Panc1 (cell line): ENCODE results near the gene MLLT10. TPM values are rescaled to one million over a fixed set of nuclear protein-coding genes. Genes with fewer than 3 reads are reported as not detected.

Experiments
- ATAC-seq: fragments of 200-7000 bp; cut with Tn5 transposase; 2 replicates; pipeline ENCODE4 v1.9.1; 2020; ENCODE audit warnings: mild to moderate bottlenecking, moderate library complexity
- BruUV-seq: library from RNA; stranded (reverse); fragments of 400-500 nt; replicated peaks from 2 replicates; lab custom pipeline; 2021; lab: Mats Ljungman, UMichigan
- CTCF ChIA-PET: fragments of 300-600 bp; sonication (Branson Sonifier 250); formaldehyde crosslinking; loops from one replicate; lab custom pipeline; 2022; ENCODE audit warnings: antibody characterized with exemption; lab: Charles Lee
- POLR2A ChIA-PET: fragments of 300-600 bp; sonication (Branson Sonifier 250); formaldehyde crosslinking; loops from one replicate; lab custom pipeline; 2022; ENCODE audit warnings: antibody characterized with exemption; lab: Charles Lee
- DNase-seq: peaks from one replicate; pipeline ENCODE4 v3.0.0-alpha.2; 2010; ENCODE audit warnings: low read depth, low spot score
- H3K27ac ChIP-seq: 2 replicates; pipeline ENCODE4 v1.5.1; 2011; ENCODE audit warnings: mild to moderate bottlenecking, low read length, inconsistent platforms
- H3K27me3 ChIP-seq: fragments of 200-500 bp; sonication (Bioruptor generic); 2 replicates; pipeline ENCODE4 v1.6.0; 2014; ENCODE audit warnings: low read length, inconsistent platforms; ENCODE audit not compliant: control insufficient read depth, insufficient read depth
- H3K36me3 ChIP-seq: fragments of 200-500 bp; sonication (Bioruptor generic); 2 replicates; pipeline ENCODE4 v1.5.1; 2014; ENCODE audit warnings: inconsistent platforms, mild to moderate bottlenecking, low read length, moderate library complexity; ENCODE audit not compliant: control insufficient read depth, insufficient read depth
- H3K4me1 ChIP-seq: 2 replicates; pipeline ENCODE4 v1.5.1; 2011; ENCODE audit warnings: inconsistent platforms, mild to moderate bottlenecking, low read length, moderate library complexity; ENCODE audit not compliant: control insufficient read depth, insufficient read depth
- H3K4me3 ChIP-seq, 2 experiments: 2 replicates each; pipeline ENCODE4 v1.5.1; 2011 to 2012; ENCODE audit warnings: low read depth in 2 of 2, low read length in 2 of 2, mild to moderate bottlenecking in 2 of 2, inconsistent platforms in 1 of 2, moderate library complexity in 1 of 2
- H3K9me3 ChIP-seq: fragments of 200-500 bp; sonication (Bioruptor generic); 2 replicates; pipeline ENCODE4 v1.5.1; 2014; ENCODE audit warnings: low read depth, mild to moderate bottlenecking, inconsistent platforms, low read length, moderate library complexity; ENCODE audit not compliant: control insufficient read depth, insufficient read depth
- POLR2AphosphoS5 ChIP-seq: IDR thresholded peaks from 2 replicates; pipeline ENCODE4 v1.6.1; 2012; ENCODE audit warnings: mild to moderate bottlenecking, low read depth, low read length, moderate library complexity
- SIN3A ChIP-seq: IDR thresholded peaks from 2 replicates; pipeline ENCODE4 v1.6.1; 2012; ENCODE audit warnings: low read depth, mild to moderate bottlenecking, low read length, moderate library complexity, borderline replicate concordance; ENCODE audit not compliant: insufficient read depth
- TCF7L2 ChIP-seq: IDR thresholded peaks from 2 replicates; pipeline ENCODE4 v1.6.1; 2011; ENCODE audit warnings: mild to moderate bottlenecking, low read depth, low read length, inconsistent platforms
- in situ Hi-C: cut with HindIII; loops from 2 replicates; pipeline ENCODE4 v1.10.0; 2016; ENCODE audit warnings: low sequenced_read_pairs, low pct_unique_long_range_greater_than_20kb
- intact Hi-C: fragments of 100-400 bp; cut with micrococcal nuclease; formaldehyde crosslinking; loops from one replicate; pipeline ENCODE4 v1.10.0; 2022; ENCODE audit not compliant: unreplicated experiment
- total RNA-seq: library from RNA; stranded (reverse); gene quantifications from one replicate; pipeline ENCODE4 v1.2.1, GENCODE V29; 2021; ENCODE audit not compliant: unreplicated experiment
- TF ChIP-seq, protein P1 (sequence below): fragments of 450-650 bp; IDR thresholded peaks from 2 replicates; pipeline ENCODE4 v1.5.1; 2017; ENCODE audit warnings: mild to moderate bottlenecking
- TF ChIP-seq, protein P2 (sequence below), 2 experiments: IDR thresholded peaks; 2 replicates each; pipeline ENCODE4 v1.6.1; 2011 to 2012; ENCODE audit warnings: low read depth in 2 of 2, control low read depth in 1 of 2, low read length in 1 of 2, mild to moderate bottlenecking in 1 of 2, moderate library complexity in 1 of 2; ENCODE audit not compliant: insufficient read depth in 1 of 2

The MLLT10 gene
- total RNA-seq, 1 experiment from 2014 or later: 33.4 TPM

- in situ Hi-C loops: no loop called here
- ChIA-PET POLR2A (interaction anchor here (0.6 to 1.1 kb wide), 6 partner anchors 8 to 277 kb away, joined by 4 to 17 read pairs (median 6); no protein-coding TSS in a partner anchor), CTCF (no interaction called here)
- 0 out of 2 replicates have a peak, but pooled peaks have one; percentile 17 for ATAC-seq
- peak overlapping the region; percentile 96 for H3K27ac ChIP-seq
- TF ChIP-seq POLR2AphosphoS5 (0 out of 2 replicates have a peak, but pooled peaks have one; percentile 5), SIN3A (0 out of 2 replicates have a peak, but pooled peaks have one; percentile 10)
- TF ChIP-seq, protein P1, sequence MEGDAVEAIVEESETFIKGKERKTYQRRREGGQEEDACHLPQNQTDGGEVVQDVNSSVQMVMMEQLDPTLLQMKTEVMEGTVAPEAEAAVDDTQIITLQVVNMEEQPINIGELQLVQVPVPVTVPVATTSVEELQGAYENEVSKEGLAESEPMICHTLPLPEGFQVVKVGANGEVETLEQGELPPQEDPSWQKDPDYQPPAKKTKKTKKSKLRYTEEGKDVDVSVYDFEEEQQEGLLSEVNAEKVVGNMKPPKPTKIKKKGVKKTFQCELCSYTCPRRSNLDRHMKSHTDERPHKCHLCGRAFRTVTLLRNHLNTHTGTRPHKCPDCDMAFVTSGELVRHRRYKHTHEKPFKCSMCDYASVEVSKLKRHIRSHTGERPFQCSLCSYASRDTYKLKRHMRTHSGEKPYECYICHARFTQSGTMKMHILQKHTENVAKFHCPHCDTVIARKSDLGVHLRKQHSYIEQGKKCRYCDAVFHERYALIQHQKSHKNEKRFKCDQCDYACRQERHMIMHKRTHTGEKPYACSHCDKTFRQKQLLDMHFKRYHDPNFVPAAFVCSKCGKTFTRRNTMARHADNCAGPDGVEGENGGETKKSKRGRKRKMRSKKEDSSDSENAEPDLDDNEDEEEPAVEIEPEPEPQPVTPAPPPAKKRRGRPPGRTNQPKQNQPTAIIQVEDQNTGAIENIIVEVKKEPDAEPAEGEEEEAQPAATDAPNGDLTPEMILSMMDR: no peak
- TF ChIP-seq, protein P2, sequence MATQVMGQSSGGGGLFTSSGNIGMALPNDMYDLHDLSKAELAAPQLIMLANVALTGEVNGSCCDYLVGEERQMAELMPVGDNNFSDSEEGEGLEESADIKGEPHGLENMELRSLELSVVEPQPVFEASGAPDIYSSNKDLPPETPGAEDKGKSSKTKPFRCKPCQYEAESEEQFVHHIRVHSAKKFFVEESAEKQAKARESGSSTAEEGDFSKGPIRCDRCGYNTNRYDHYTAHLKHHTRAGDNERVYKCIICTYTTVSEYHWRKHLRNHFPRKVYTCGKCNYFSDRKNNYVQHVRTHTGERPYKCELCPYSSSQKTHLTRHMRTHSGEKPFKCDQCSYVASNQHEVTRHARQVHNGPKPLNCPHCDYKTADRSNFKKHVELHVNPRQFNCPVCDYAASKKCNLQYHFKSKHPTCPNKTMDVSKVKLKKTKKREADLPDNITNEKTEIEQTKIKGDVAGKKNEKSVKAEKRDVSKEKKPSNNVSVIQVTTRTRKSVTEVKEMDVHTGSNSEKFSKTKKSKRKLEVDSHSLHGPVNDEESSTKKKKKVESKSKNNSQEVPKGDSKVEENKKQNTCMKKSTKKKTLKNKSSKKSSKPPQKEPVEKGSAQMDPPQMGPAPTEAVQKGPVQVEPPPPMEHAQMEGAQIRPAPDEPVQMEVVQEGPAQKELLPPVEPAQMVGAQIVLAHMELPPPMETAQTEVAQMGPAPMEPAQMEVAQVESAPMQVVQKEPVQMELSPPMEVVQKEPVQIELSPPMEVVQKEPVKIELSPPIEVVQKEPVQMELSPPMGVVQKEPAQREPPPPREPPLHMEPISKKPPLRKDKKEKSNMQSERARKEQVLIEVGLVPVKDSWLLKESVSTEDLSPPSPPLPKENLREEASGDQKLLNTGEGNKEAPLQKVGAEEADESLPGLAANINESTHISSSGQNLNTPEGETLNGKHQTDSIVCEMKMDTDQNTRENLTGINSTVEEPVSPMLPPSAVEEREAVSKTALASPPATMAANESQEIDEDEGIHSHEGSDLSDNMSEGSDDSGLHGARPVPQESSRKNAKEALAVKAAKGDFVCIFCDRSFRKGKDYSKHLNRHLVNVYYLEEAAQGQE (IDR thresholded peaks at IDR 0.05; ENCODE audit: insufficient read depth in 1 of 2, low read depth in 2 of 2, low read length in 1 of 2): no peak
- BruUV-seq: TSS peak; percentile 82
- H3K9me3 ChIP-seq: no peaks in the 10 kb centered on the region
- peaks cover 28% of the 10 kb centered on the region for H3K4me1 ChIP-seq
- no peaks in the 10 kb centered on the region for H3K36me3 ChIP-seq
- DNase-seq: no peak
- no peaks in the 10 kb centered on the region for H3K27me3 ChIP-seq
- peak overlapping the region; percentile 53 to 62 for H3K4me3 ChIP-seq
- intact Hi-C loops: no loop called here
These were observed 15.2 kb upstream of the MLLT10 start for GRCh38 chr10:21518641-21519396.

DNA sequence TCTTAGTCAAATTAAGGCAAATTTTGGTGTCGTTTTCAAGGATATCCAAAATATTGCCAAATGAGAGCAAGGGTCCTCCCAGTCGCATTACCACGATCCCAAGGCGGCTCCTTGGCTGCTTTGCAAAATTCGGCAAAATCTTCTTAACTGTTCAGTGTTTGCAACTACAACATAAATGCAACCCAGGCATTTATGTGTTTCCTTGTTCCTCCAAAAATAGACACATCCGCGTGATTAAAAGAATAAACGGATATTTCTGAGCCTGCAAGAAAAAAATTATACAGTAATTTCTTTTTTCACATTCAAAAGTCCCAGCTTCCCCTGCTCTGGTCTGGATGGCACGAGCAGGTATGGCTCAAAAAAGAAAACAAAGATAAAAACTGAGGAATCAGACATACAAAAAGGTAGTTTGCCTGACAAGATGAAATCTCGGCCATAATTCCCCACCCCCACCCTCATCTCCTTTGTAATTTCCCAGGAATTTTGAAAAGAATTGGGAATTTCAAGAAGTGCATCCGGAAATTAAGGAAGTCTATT lies 14.6 kb upstream of the MLLT10 start:
- POLR2A ChIA-PET: interaction anchor here (0.8 kb wide), 1 partner anchor 422 kb away, joined by 3 read pairs; no protein-coding TSS in a partner anchor
- H3K36me3 ChIP-seq: no peaks in the 10 kb centered on the region
- peak overlapping the region; percentile 53 to 62 for H3K4me3 ChIP-seq
- no peaks in the 10 kb centered on the region for H3K9me3 ChIP-seq
- BruUV-seq: no TSS peak
- peak overlapping the region; percentile 96 for H3K27ac ChIP-seq
- H3K27me3 ChIP-seq: no peaks in the 10 kb centered on the region
- peaks cover 32% of the 10 kb centered on the region for H3K4me1 ChIP-seq
- intact Hi-C loops: no loop called here
- in situ Hi-C loops: no loop called here
- no peak for ATAC-seq
- TF ChIP-seq, protein P2 (IDR thresholded peaks at IDR 0.05; ENCODE audit: insufficient read depth in 1 of 2, low read depth in 2 of 2, low read length in 1 of 2): no peak
- TF ChIP-seq TCF7L2 (no peak), SIN3A (no peak), POLR2AphosphoS5 (no peak)
- TF ChIP-seq, protein P1: no peak
- DNase-seq: no peak
- CTCF ChIA-PET: no interaction called here
